CD4-positive, alpha-beta T cell (primary cell): ENCODE results near the gene TLL2. TPM values are rescaled to one million over a fixed set of nuclear protein-coding genes. Genes with fewer than 3 reads are reported as not detected.

ENCODE experiments used
- ATAC-seq: fragments of 200-7000 bp; cut with Tn5 transposase; one replicate; pipeline ENCODE4 v1.10.0; 2022; ENCODE audit warnings: mild to moderate bottlenecking; ENCODE audit not compliant: poor library complexity
- CTCF ChIA-PET: fragments of 350-600 bp; sonication (Branson Sonifier 250); formaldehyde crosslinking; loops from one replicate; lab custom pipeline; 2021; ENCODE audit warnings: antibody characterized with exemption, inconsistent platforms; lab: Charles Lee
- POLR2A ChIA-PET: fragments of 350-600 bp; sonication (Branson Sonifier 250); formaldehyde crosslinking; loops from one replicate; lab custom pipeline; 2021; ENCODE audit warnings: antibody characterized with exemption, inconsistent platforms; lab: Charles Lee
- DNase-seq, 14 experiments: peaks; one replicate each; pipeline ENCODE4 v3.0.0-alpha.2; 2013 to 2020; ENCODE audit warnings: mixed read lengths in 2 of 14
- H3K27ac ChIP-seq, 2 donors: one replicate each; pipeline versions ENCODE4 v1.5.1 to v1.7.0; 2013; ENCODE audit warnings: low read length in 2 of 2, low read depth in 1 of 2, mild to moderate bottlenecking in 1 of 2
- H3K27me3 ChIP-seq, 2 experiments: 1 replicate in 1 of 2; 2 replicates in 1 of 2; pipeline versions ENCODE4 v1.6.1 to v1.7.0; 2013; ENCODE audit warnings: low read length in 2 of 2, control low read depth in 1 of 2, mild to moderate bottlenecking in 1 of 2, moderate library complexity in 1 of 2; ENCODE audit not compliant: insufficient read depth in 2 of 2, control insufficient read depth in 1 of 2
- H3K36me3 ChIP-seq: one replicate; pipeline ENCODE4 v1.6.1; 2013; ENCODE audit warnings: low read length, control low read depth; ENCODE audit not compliant: insufficient read depth
- H3K4me1 ChIP-seq: one replicate; pipeline ENCODE4 v1.6.1; 2013; ENCODE audit warnings: low read length, control low read depth; ENCODE audit not compliant: insufficient read depth
- H3K4me3 ChIP-seq: one replicate; pipeline ENCODE4 v1.5.1; 2013; ENCODE audit warnings: mild to moderate bottlenecking, low read length, moderate library complexity
- H3K9me3 ChIP-seq, 2 experiments: 1 replicate in 1 of 2; 2 replicates in 1 of 2; pipeline versions ENCODE4 v1.6.1 to v1.7.0; 2013; ENCODE audit warnings: low read length in 2 of 2, mild to moderate bottlenecking in 2 of 2, control low read depth in 1 of 2, moderate library complexity in 1 of 2; ENCODE audit not compliant: control insufficient read depth in 1 of 2, insufficient read depth in 1 of 2
- H3K27ac Mint-ChIP-seq: one replicate; pipeline ENCODE4 v1.8.0; 2020; ENCODE audit warnings: mixed read lengths
- H3K27me3 Mint-ChIP-seq: one replicate; pipeline ENCODE4 v1.8.0; 2021; ENCODE audit warnings: mixed read lengths
- H3K36me3 Mint-ChIP-seq: one replicate; pipeline ENCODE4 v1.8.0; 2021; ENCODE audit warnings: low read depth, mixed read lengths
- H3K4me1 Mint-ChIP-seq: one replicate; pipeline ENCODE4 v1.8.0; 2021; ENCODE audit warnings: low read depth, mixed read lengths
- H3K4me3 Mint-ChIP-seq: one replicate; pipeline ENCODE4 v1.8.0; 2020; ENCODE audit warnings: mild to moderate bottlenecking, mixed read lengths
- H3K9me3 Mint-ChIP-seq: one replicate; pipeline ENCODE4 v1.8.0; 2020; ENCODE audit warnings: mixed read lengths
- intact Hi-C, 2 experiments: fragments of 100-400 bp; cut with DNase I in 1 of 2; cut with micrococcal nuclease in 1 of 2; formaldehyde crosslinking; loops; one replicate each; pipeline versions ENCODE4 v1.15.1 to v1.9.0; 2023 to 2025; cut with DNase I, micrococcal nuclease
- total RNA-seq, 174 experiments: library from RNA in 2 of 174; stranded (reverse) in 2 of 174; gene quantifications; one replicate each; pipeline ENCODE4 v1.2.3 and lab custom pipeline; 2021 to 2026
- TF ChIP-seq, protein P1 (sequence below): fragments of 200-600 bp; IDR thresholded peaks from one replicate; pipeline ENCODE4 v1.8.0; 2022; ENCODE audit warnings: antibody characterized with exemption, mild to moderate bottlenecking

TLL2 gene
- total RNA-seq, 2 experiments from 2014 or later = not detected

DNA sequence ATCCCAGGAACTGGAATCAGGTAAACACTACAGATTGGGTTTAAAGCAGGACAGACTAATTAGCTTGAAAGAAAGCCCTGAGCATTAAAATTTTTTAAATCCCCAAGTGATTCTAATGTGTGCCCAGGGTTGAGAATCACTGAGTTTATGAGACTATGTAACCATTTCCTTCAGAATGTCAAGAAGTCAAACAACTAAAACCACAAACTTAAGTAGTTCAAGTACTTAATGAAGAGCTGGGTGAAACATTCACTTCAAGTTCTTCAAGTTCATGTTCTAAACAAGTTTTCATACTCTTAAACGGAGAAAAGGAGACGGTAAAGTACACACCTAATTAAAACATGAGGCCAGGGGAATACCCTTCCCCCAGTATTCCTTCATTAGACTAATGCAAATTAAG is 28.2 kb upstream of the TLL2 start:
- H3K27me3 Mint-ChIP-seq = no peaks in the 10 kb centered on the region
- intact Hi-C loops = no loop called here
- no peak overlapping the region for H3K27ac Mint-ChIP-seq
- DNase-seq (no peak), ATAC-seq (no peak)
- no peaks in the 10 kb centered on the region for H3K4me1 ChIP-seq
- no peak overlapping the region for H3K4me3 Mint-ChIP-seq
- H3K27ac ChIP-seq = no peak overlapping the region
- H3K4me3 ChIP-seq = no peak overlapping the region
- peaks cover 49% of the 10 kb centered on the region for H3K36me3 ChIP-seq
- peaks cover 29% of the 10 kb centered on the region for H3K4me1 Mint-ChIP-seq
- H3K9me3 Mint-ChIP-seq = no peaks in the 10 kb centered on the region
- H3K9me3 ChIP-seq = no peaks in the 10 kb centered on the region
- ChIA-PET POLR2A (no interaction called here), CTCF (no interaction called here)
- TF ChIP-seq, protein P1, sequence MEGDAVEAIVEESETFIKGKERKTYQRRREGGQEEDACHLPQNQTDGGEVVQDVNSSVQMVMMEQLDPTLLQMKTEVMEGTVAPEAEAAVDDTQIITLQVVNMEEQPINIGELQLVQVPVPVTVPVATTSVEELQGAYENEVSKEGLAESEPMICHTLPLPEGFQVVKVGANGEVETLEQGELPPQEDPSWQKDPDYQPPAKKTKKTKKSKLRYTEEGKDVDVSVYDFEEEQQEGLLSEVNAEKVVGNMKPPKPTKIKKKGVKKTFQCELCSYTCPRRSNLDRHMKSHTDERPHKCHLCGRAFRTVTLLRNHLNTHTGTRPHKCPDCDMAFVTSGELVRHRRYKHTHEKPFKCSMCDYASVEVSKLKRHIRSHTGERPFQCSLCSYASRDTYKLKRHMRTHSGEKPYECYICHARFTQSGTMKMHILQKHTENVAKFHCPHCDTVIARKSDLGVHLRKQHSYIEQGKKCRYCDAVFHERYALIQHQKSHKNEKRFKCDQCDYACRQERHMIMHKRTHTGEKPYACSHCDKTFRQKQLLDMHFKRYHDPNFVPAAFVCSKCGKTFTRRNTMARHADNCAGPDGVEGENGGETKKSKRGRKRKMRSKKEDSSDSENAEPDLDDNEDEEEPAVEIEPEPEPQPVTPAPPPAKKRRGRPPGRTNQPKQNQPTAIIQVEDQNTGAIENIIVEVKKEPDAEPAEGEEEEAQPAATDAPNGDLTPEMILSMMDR = no peak
- peaks cover 86% of the 10 kb centered on the region for H3K36me3 Mint-ChIP-seq
- no peaks in the 10 kb centered on the region for H3K27me3 ChIP-seq

DNA sequence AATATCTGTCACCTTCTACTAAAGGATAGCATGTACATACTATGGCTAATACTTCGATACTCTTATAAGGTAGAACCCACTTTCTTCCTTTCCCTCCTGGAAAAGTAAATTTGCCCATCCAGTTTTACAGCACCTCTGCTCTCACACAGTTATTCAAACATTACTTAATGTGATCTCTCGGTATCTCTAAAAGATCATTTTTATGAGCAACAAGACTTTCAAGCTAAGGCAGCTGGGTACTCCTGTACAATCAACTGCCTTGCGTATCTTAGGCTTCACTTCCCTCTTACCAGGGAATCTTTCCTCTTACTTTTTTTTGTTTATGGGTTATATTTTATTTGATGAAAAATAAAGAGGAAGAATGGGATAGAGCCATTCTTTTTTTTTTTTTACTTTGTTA is 26.5 kb upstream of the TLL2 start:
- DNase-seq (no peak), ATAC-seq (no peak)
- Histone ChIP-seq H3K36me3 (peaks cover 40% of the 10 kb centered on the region), H3K4me1 (no peaks in the 10 kb centered on the region), H3K9me3 (no peaks in the 10 kb centered on the region), H3K4me3 (no peak overlapping the region), H3K27ac (no peak overlapping the region), H3K27me3 (no peaks in the 10 kb centered on the region)
- intact Hi-C loops = no loop called here
- TF ChIP-seq, protein P1 = no peak
- H3K4me1 Mint-ChIP-seq = peaks cover 35% of the 10 kb centered on the region
- H3K9me3 Mint-ChIP-seq = no peaks in the 10 kb centered on the region
- H3K27me3 Mint-ChIP-seq = no peaks in the 10 kb centered on the region
- ChIA-PET POLR2A (interaction anchor here (0.7 kb wide), 1 partner anchor 17 kb away, joined by 4 read pairs; no protein-coding TSS in a partner anchor), CTCF (no interaction called here)
- H3K4me3 Mint-ChIP-seq = no peak overlapping the region
- H3K36me3 Mint-ChIP-seq = peaks cover 81% of the 10 kb centered on the region
- no peak overlapping the region for H3K27ac Mint-ChIP-seq

DNA sequence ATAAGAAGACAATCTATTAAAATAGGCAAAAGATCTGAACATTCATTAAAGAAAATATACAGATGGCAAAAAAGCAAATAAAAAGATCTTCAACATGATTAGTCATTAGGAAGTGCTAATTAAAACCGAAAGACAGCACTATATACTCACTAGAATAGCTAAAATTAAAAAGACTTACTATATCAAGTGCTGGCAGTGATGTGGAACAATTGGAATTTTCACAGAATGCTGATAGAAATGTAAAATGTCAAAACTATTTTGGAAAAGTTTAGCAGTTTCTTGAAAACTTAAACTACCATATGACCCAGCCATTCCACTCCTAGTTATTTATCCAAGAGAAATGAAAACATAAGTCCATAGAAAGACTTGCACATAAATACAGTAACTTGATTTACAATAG is 25.0 kb upstream of the TLL2 start:
- Mint-ChIP-seq H3K27me3 (no peaks in the 10 kb centered on the region), H3K9me3 (no peaks in the 10 kb centered on the region), H3K4me3 (no peak overlapping the region), H3K4me1 (peaks cover 35% of the 10 kb centered on the region), H3K36me3 (peaks cover 82% of the 10 kb centered on the region), H3K27ac (no peak overlapping the region)
- DNase-seq (no peak), ATAC-seq (no peak)
- TF ChIP-seq, protein P1 = no peak
- no peak overlapping the region for H3K27ac ChIP-seq
- H3K4me1 ChIP-seq = no peaks in the 10 kb centered on the region
- POLR2A ChIA-PET = no interaction called here
- H3K4me3 ChIP-seq = no peak overlapping the region
- no peaks in the 10 kb centered on the region for H3K9me3 ChIP-seq
- peaks cover 36% of the 10 kb centered on the region for H3K36me3 ChIP-seq
- CTCF ChIA-PET = interaction anchor here (0.6 kb wide), 1 partner anchor 427 kb away, joined by 3 read pairs; no protein-coding TSS in a partner anchor
- intact Hi-C loops = no loop called here
- no peaks in the 10 kb centered on the region for H3K27me3 ChIP-seq
